Upper lobe of left lung (tissue), 4 donors: ENCODE results near the gene PDE7B.

Experiments used
- CTCF ChIP-seq, 6 experiments: fragments of 450-650 bp in 4 of 6; fragments of 200-600 bp in 2 of 6; sonication (generic) in 2 of 6; IDR thresholded peaks; one replicate each; pipeline ENCODE4 v1.5.1; 2016 to 2019; ENCODE audit warnings: antibody characterized with exemption in 6 of 6
- POLR2A ChIP-seq, 4 donors: fragments of 450-650 bp; IDR thresholded peaks; one replicate each; pipeline ENCODE4 v1.5.1; 2016 to 2017; ENCODE audit warnings: antibody characterized with exemption in 4 of 4, mild to moderate bottlenecking in 2 of 4
- POLR2AphosphoS5 ChIP-seq, 2 donors: sonication (generic); formaldehyde crosslinking; IDR thresholded peaks; one replicate each; pipeline ENCODE4 v1.5.1; 2017; ENCODE audit warnings: antibody characterized with exemption in 2 of 2

- TF ChIP-seq CTCF (IDR thresholded peaks at IDR 0.05) (no peak), POLR2AphosphoS5 (IDR thresholded peaks at IDR 0.05) (no peak), POLR2A (IDR thresholded peaks at IDR 0.05) (no peak)
Measured at GRCh38 chr6:136034422-136034821, 182.9 kb downstream of the PDE7B start.
